ENCODE measurements around the gene MTMR12.

MTMR12 gene

GRCh38 chr5:32311404-32312196 lies 1.1 kb downstream of the MTMR12 start:
- peak overlapping the region; percentile 91 for H3K27ac ChIP-seq (ENCODE audit: low read length)
- H3K36me3 ChIP-seq (ENCODE audit: control insufficient read depth in 2 of 2, insufficient read depth in 2 of 2, low read length in 2 of 2): no peaks in the 10 kb centered on the region
- no peaks in the 10 kb centered on the region for H3K9me3 ChIP-seq (ENCODE audit: control insufficient read depth in 2 of 2, low read length in 2 of 2)
- peaks cover 17% of the 10 kb centered on the region for H3K4me1 ChIP-seq (ENCODE audit: control insufficient read depth, insufficient read depth, low read length)
- no peaks in the 10 kb centered on the region for H3K27me3 ChIP-seq (ENCODE audit: control insufficient read depth in 1 of 2, insufficient read depth in 2 of 2, low read length in 2 of 2)
- peak overlapping the region; percentile 87 to 89 for H3K9ac ChIP-seq (ENCODE audit: low read length in 2 of 2)
- H3K4me3 ChIP-seq (ENCODE audit: low read length in 2 of 2): peak overlapping the region; percentile 42 to 83

GRCh38 chr5:32309761-32310160 lies 3.0 kb downstream of the MTMR12 start:
- H3K4me3 ChIP-seq (ENCODE audit: low read length in 2 of 2): no peak overlapping the region
- H3K9me3 ChIP-seq (ENCODE audit: control insufficient read depth in 2 of 2, low read length in 2 of 2): no peaks in the 10 kb centered on the region
- no peaks in the 10 kb centered on the region for H3K27me3 ChIP-seq (ENCODE audit: control insufficient read depth in 1 of 2, insufficient read depth in 2 of 2, low read length in 2 of 2)
- no peaks in the 10 kb centered on the region for H3K36me3 ChIP-seq (ENCODE audit: control insufficient read depth in 2 of 2, insufficient read depth in 2 of 2, low read length in 2 of 2)
- no peak overlapping the region for H3K27ac ChIP-seq (ENCODE audit: low read length)
- H3K4me1 ChIP-seq (ENCODE audit: control insufficient read depth, insufficient read depth, low read length): peaks cover 18% of the 10 kb centered on the region
- no peak overlapping the region for H3K9ac ChIP-seq (ENCODE audit: low read length in 2 of 2)

- Histone ChIP-seq H3K9ac (ENCODE audit: low read length in 2 of 2) (no peak overlapping the region), H3K27ac (ENCODE audit: low read length) (no peak overlapping the region), H3K9me3 (ENCODE audit: control insufficient read depth in 2 of 2, low read length in 2 of 2) (no peaks in the 10 kb centered on the region)
Measured at GRCh38 chr5:32308946-32309345, 3.8 kb downstream of the MTMR12 start.

GRCh38 chr5:32307769-32308194 lies 5.0 kb downstream of the MTMR12 start:
- Histone ChIP-seq H3K36me3 (ENCODE audit: control insufficient read depth in 2 of 2, insufficient read depth in 2 of 2, low read length in 2 of 2) (no peaks in the 10 kb centered on the region), H3K9me3 (ENCODE audit: control insufficient read depth in 2 of 2, low read length in 2 of 2) (no peaks in the 10 kb centered on the region), H3K27me3 (ENCODE audit: control insufficient read depth in 1 of 2, insufficient read depth in 2 of 2, low read length in 2 of 2) (no peaks in the 10 kb centered on the region), H3K4me3 (ENCODE audit: low read length in 2 of 2) (no peak overlapping the region), H3K4me1 (ENCODE audit: control insufficient read depth, insufficient read depth, low read length) (peaks cover 20% of the 10 kb centered on the region), H3K27ac (ENCODE audit: low read length) (no peak overlapping the region), H3K9ac (ENCODE audit: low read length in 2 of 2) (no peak overlapping the region)

More at GRCh38 chr5:32308946-32309345, 3.8 kb downstream of the MTMR12 start:
- no peaks in the 10 kb centered on the region for H3K27me3 ChIP-seq (ENCODE audit: control insufficient read depth in 1 of 2, insufficient read depth in 2 of 2, low read length in 2 of 2)
- H3K36me3 ChIP-seq (ENCODE audit: control insufficient read depth in 2 of 2, insufficient read depth in 2 of 2, low read length in 2 of 2): no peaks in the 10 kb centered on the region
- no peak overlapping the region for H3K4me3 ChIP-seq (ENCODE audit: low read length in 2 of 2)
- H3K4me1 ChIP-seq (ENCODE audit: control insufficient read depth, insufficient read depth, low read length): peaks cover 20% of the 10 kb centered on the region

GRCh38 chr5:32304622-32305021 lies 8.1 kb downstream of the MTMR12 start:
- Histone ChIP-seq H3K9me3 (ENCODE audit: control insufficient read depth in 2 of 2, low read length in 2 of 2) (no peaks in the 10 kb centered on the region), H3K4me1 (ENCODE audit: control insufficient read depth, insufficient read depth, low read length) (peaks cover 5% of the 10 kb centered on the region), H3K4me3 (ENCODE audit: low read length in 2 of 2) (no peak overlapping the region), H3K36me3 (ENCODE audit: control insufficient read depth in 2 of 2, insufficient read depth in 2 of 2, low read length in 2 of 2) (peaks cover 2% of the 10 kb centered on the region in 2 donors), H3K27me3 (ENCODE audit: control insufficient read depth in 1 of 2, insufficient read depth in 2 of 2, low read length in 2 of 2) (no peaks in the 10 kb centered on the region), H3K9ac (ENCODE audit: low read length in 2 of 2) (no peak overlapping the region), H3K27ac (ENCODE audit: low read length) (no peak overlapping the region)

GRCh38 chr5:32303755-32304120 lies 9.0 kb downstream of the MTMR12 start:
- Histone ChIP-seq H3K9me3 (ENCODE audit: control insufficient read depth in 2 of 2, low read length in 2 of 2) (no peaks in the 10 kb centered on the region), H3K27ac (ENCODE audit: low read length) (no peak overlapping the region), H3K36me3 (ENCODE audit: control insufficient read depth in 2 of 2, insufficient read depth in 2 of 2, low read length in 2 of 2) (peaks cover 2 to 4% of the 10 kb centered on the region in 2 donors), H3K9ac (ENCODE audit: low read length in 2 of 2) (no peak overlapping the region), H3K4me3 (ENCODE audit: low read length in 2 of 2) (no peak overlapping the region), H3K4me1 (ENCODE audit: control insufficient read depth, insufficient read depth, low read length) (peaks cover 6% of the 10 kb centered on the region), H3K27me3 (ENCODE audit: control insufficient read depth in 1 of 2, insufficient read depth in 2 of 2, low read length in 2 of 2) (no peaks in the 10 kb centered on the region)

GRCh38 chr5:32302835-32303754 lies 9.6 kb downstream of the MTMR12 start:
- Histone ChIP-seq H3K36me3 (ENCODE audit: control insufficient read depth in 2 of 2, insufficient read depth in 2 of 2, low read length in 2 of 2) (peaks cover 2 to 4% of the 10 kb centered on the region in 2 donors), H3K9ac (ENCODE audit: low read length in 2 of 2) (no peak overlapping the region), H3K4me3 (ENCODE audit: low read length in 2 of 2) (no peak overlapping the region), H3K9me3 (ENCODE audit: control insufficient read depth in 2 of 2, low read length in 2 of 2) (no peaks in the 10 kb centered on the region), H3K27ac (ENCODE audit: low read length) (no peak overlapping the region), H3K4me1 (ENCODE audit: control insufficient read depth, insufficient read depth, low read length) (peaks cover 6% of the 10 kb centered on the region), H3K27me3 (ENCODE audit: control insufficient read depth in 1 of 2, insufficient read depth in 2 of 2, low read length in 2 of 2) (no peaks in the 10 kb centered on the region)

- H3K36me3 ChIP-seq (ENCODE audit: control insufficient read depth in 2 of 2, insufficient read depth in 2 of 2, low read length in 2 of 2): peaks cover 2 to 4% of the 10 kb centered on the region in 2 donors
- no peaks in the 10 kb centered on the region for H3K9me3 ChIP-seq (ENCODE audit: control insufficient read depth in 2 of 2, low read length in 2 of 2)
- H3K4me1 ChIP-seq (ENCODE audit: control insufficient read depth, insufficient read depth, low read length): peaks cover 11% of the 10 kb centered on the region
- no peak overlapping the region for H3K4me3 ChIP-seq (ENCODE audit: low read length in 2 of 2)
- H3K27ac ChIP-seq (ENCODE audit: low read length): no peak overlapping the region
- no peaks in the 10 kb centered on the region for H3K27me3 ChIP-seq (ENCODE audit: control insufficient read depth in 1 of 2, insufficient read depth in 2 of 2, low read length in 2 of 2)
- H3K9ac ChIP-seq (ENCODE audit: low read length in 2 of 2): no peak overlapping the region
Measured at GRCh38 chr5:32301891-32302290, 10.8 kb downstream of the MTMR12 start.

GRCh38 chr5:32299059-32299677 lies 13.6 kb downstream of the MTMR12 start:
- Histone ChIP-seq H3K27ac (ENCODE audit: low read length) (no peak overlapping the region), H3K9me3 (ENCODE audit: control insufficient read depth in 2 of 2, low read length in 2 of 2) (no peaks in the 10 kb centered on the region), H3K36me3 (ENCODE audit: control insufficient read depth in 2 of 2, insufficient read depth in 2 of 2, low read length in 2 of 2) (peaks cover 8 to 11% of the 10 kb centered on the region in 2 donors), H3K9ac (ENCODE audit: low read length in 2 of 2) (no peak overlapping the region), H3K27me3 (ENCODE audit: control insufficient read depth in 1 of 2, insufficient read depth in 2 of 2, low read length in 2 of 2) (no peaks in the 10 kb centered on the region), H3K4me1 (ENCODE audit: control insufficient read depth, insufficient read depth, low read length) (peaks cover 8% of the 10 kb centered on the region), H3K4me3 (ENCODE audit: low read length in 2 of 2) (no peak overlapping the region)

GRCh38 chr5:32298059-32298415 lies 14.7 kb downstream of the MTMR12 start:
- no peak overlapping the region for H3K27ac ChIP-seq (ENCODE audit: low read length)
- peaks cover 8% of the 10 kb centered on the region for H3K4me1 ChIP-seq (ENCODE audit: control insufficient read depth, insufficient read depth, low read length)
- H3K4me3 ChIP-seq (ENCODE audit: low read length in 2 of 2): no peak overlapping the region
- no peak overlapping the region for H3K9ac ChIP-seq (ENCODE audit: low read length in 2 of 2)
- no peaks in the 10 kb centered on the region for H3K9me3 ChIP-seq (ENCODE audit: control insufficient read depth in 2 of 2, low read length in 2 of 2)
- no peaks in the 10 kb centered on the region for H3K27me3 ChIP-seq (ENCODE audit: control insufficient read depth in 1 of 2, insufficient read depth in 2 of 2, low read length in 2 of 2)
- peaks cover 8 to 13% of the 10 kb centered on the region in 2 donors for H3K36me3 ChIP-seq (ENCODE audit: control insufficient read depth in 2 of 2, insufficient read depth in 2 of 2, low read length in 2 of 2)
